Uterus (tissue), 4 donors: ENCODE results near the gene HACD2. TPM values are rescaled to one million over a fixed set of nuclear protein-coding genes. Genes with fewer than 3 reads are reported as not detected.

Experiments
- DNase-seq, 2 donors: peaks; one replicate each; pipeline ENCODE4 v3.0.0-alpha.2; 2019 to 2020
- H3K27ac ChIP-seq, 2 donors: fragments of 200-600 bp; sonication (generic); 1 replicate in 1 of 2; 2 replicates in 1 of 2; pipeline ENCODE4 v1.5.1; 2016 to 2018
- H3K27me3 ChIP-seq, 2 donors: fragments of 200-600 bp; sonication (generic); one replicate each; pipeline ENCODE4 v1.5.1; 2018 to 2019; ENCODE audit warnings: control low read depth in 1 of 2
- H3K36me3 ChIP-seq, 2 donors: fragments of 200-600 bp; sonication (generic); one replicate each; pipeline ENCODE4 v1.5.1; 2019; ENCODE audit warnings: control low read depth in 1 of 2
- H3K4me1 ChIP-seq, 2 donors: fragments of 200-600 bp; sonication (generic); one replicate each; pipeline ENCODE4 v1.5.1; 2018 to 2019; ENCODE audit warnings: control low read depth in 1 of 2
- H3K4me3 ChIP-seq, 2 donors: fragments of 200-600 bp; sonication (generic); 1 replicate in 1 of 2; 2 replicates in 1 of 2; pipeline ENCODE4 v1.5.1; 2018 to 2019; ENCODE audit warnings: mild to moderate bottlenecking in 1 of 2
- H3K9me3 ChIP-seq, 2 donors: fragments of 200-600 bp; sonication (generic); one replicate each; pipeline ENCODE4 v1.5.1; 2019; ENCODE audit warnings: control low read depth in 1 of 2
- CTCF ChIP-seq, 4 experiments: fragments of 200-600 bp in 2 of 4; fragments of 450-650 bp in 2 of 4; sonication (generic) in 2 of 4; IDR thresholded peaks; one replicate each; pipeline ENCODE4 v1.5.1; 2016 to 2019; ENCODE audit warnings: antibody characterized with exemption in 4 of 4, mild to moderate bottlenecking in 2 of 4, moderate library complexity in 1 of 4
- POLR2A ChIP-seq, 2 donors: fragments of 450-650 bp; IDR thresholded peaks; one replicate each; pipeline ENCODE4 v1.6.1; 2016; ENCODE audit warnings: antibody characterized with exemption in 2 of 2, mild to moderate bottlenecking in 1 of 2, moderate library complexity in 1 of 2
- intact Hi-C: fragments of 100-400 bp; cut with DNase I; formaldehyde crosslinking; loops from one replicate; pipeline ENCODE4 v1.15.1; 2023; ENCODE audit warnings: low total_unique reads
- total RNA-seq, 4 donors: library from RNA; depleted of rRNA in 3 of 4; stranded (reverse); fragments of >200 nt in 3 of 4; gene quantifications; one replicate each; pipeline versions ENCODE4 v1.1.0 to v1.2.4, GENCODE V29; 2014 to 2023
- donor health status: DM: yes; HTN: yes; CAD: no.

HACD2 gene
- total RNA-seq, 4 donors from 2014 or later = 21.5 to 38.0 (median 28.8) TPM

- no peaks in the 10 kb centered on the region for H3K27me3 ChIP-seq
- no peaks in the 10 kb centered on the region for H3K36me3 ChIP-seq
- no peak overlapping the region for H3K27ac ChIP-seq
- intact Hi-C loops = no loop called here
- DNase-seq = no peak
- no peak overlapping the region for H3K4me3 ChIP-seq
- no peaks in the 10 kb centered on the region for H3K9me3 ChIP-seq
- TF ChIP-seq POLR2A (IDR thresholded peaks at IDR 0.05) (no peak), CTCF (IDR thresholded peaks at IDR 0.05) (no peak)
- H3K4me1 ChIP-seq = no peaks in the 10 kb centered on the region
Measured at GRCh38 chr3:123479891-123480290, 105.0 kb downstream of the HACD2 start.

GRCh38 chr3:123478314-123478713 is 106.5 kb downstream of the HACD2 start:
- H3K9me3 ChIP-seq = no peaks in the 10 kb centered on the region
- intact Hi-C loops = no loop called here

GRCh38 chr3:123476967-123477750 is 107.7 kb downstream of the HACD2 start:
- Histone ChIP-seq H3K27ac (no peak overlapping the region), H3K4me3 (no peak overlapping the region), H3K36me3 (no peaks in the 10 kb centered on the region), H3K9me3 (no peaks in the 10 kb centered on the region), H3K4me1 (no peaks in the 10 kb centered on the region), H3K27me3 (no peaks in the 10 kb centered on the region)
- intact Hi-C loops = no loop called here
- TF ChIP-seq CTCF (IDR thresholded peaks at IDR 0.05) = no peak
- TF ChIP-seq POLR2A (IDR thresholded peaks at IDR 0.05) = no peak
- DNase-seq = no peak

More at GRCh38 chr3:123478314-123478713, 106.5 kb downstream of the HACD2 start:
- H3K4me3 ChIP-seq = no peak overlapping the region
- DNase-seq = no peak
- TF ChIP-seq POLR2A (IDR thresholded peaks at IDR 0.05) = no peak
- TF ChIP-seq CTCF (IDR thresholded peaks at IDR 0.05) = no peak
- H3K27me3 ChIP-seq = no peaks in the 10 kb centered on the region
- no peaks in the 10 kb centered on the region for H3K4me1 ChIP-seq
- H3K27ac ChIP-seq = no peak overlapping the region
- no peaks in the 10 kb centered on the region for H3K36me3 ChIP-seq

- no peaks in the 10 kb centered on the region for H3K27me3 ChIP-seq
- intact Hi-C loops = no loop called here
Measured at GRCh38 chr3:123475786-123476185, 109.1 kb downstream of the HACD2 start.

More at GRCh38 chr3:123475786-123476185, 109.1 kb downstream of the HACD2 start:
- DNase-seq = no peak
- Histone ChIP-seq H3K36me3 (no peaks in the 10 kb centered on the region), H3K4me1 (no peaks in the 10 kb centered on the region), H3K27ac (no peak overlapping the region), H3K9me3 (no peaks in the 10 kb centered on the region), H3K4me3 (no peak overlapping the region)
- TF ChIP-seq POLR2A (IDR thresholded peaks at IDR 0.05) (no peak), CTCF (IDR thresholded peaks at IDR 0.05) (no peak)
